H9 (cell line): Measurements from ENCODE around the gene TMEM176A. TPM values are rescaled to one million over a fixed set of nuclear protein-coding genes. Genes with fewer than 3 reads are reported as not detected.

Experiments used
- DNase-seq: peaks from one replicate; pipeline ENCODE4 v3.0.0-alpha.2; 2017
- H2AFZ ChIP-seq: one replicate; pipeline ENCODE4 v1.6.1; 2013; ENCODE audit warnings: mild to moderate bottlenecking, low read length, control low read depth, moderate library complexity
- H2AK5ac ChIP-seq: 2 replicates; pipeline ENCODE4 v1.6.1; 2013; ENCODE audit warnings: low read length, control low read depth, mixed read lengths; ENCODE audit not compliant: insufficient read length
- H2BK120ac ChIP-seq: one replicate; pipeline ENCODE4 v1.6.1; 2013; ENCODE audit warnings: low read depth, mild to moderate bottlenecking, low read length, control low read depth, inconsistent platforms; ENCODE audit not compliant: poor library complexity, severe bottlenecking
- H2BK12ac ChIP-seq: 2 replicates; pipeline ENCODE4 v1.6.1; 2013; ENCODE audit warnings: low read length, control low read depth, mixed read lengths, low read depth; ENCODE audit not compliant: insufficient read length
- H2BK15ac ChIP-seq: 2 replicates; pipeline ENCODE4 v1.6.1; 2013; ENCODE audit warnings: low read depth, low read length, control low read depth
- H2BK20ac ChIP-seq: one replicate; pipeline ENCODE4 v1.6.1; 2013; ENCODE audit warnings: low read depth, mild to moderate bottlenecking, low read length, control low read depth, inconsistent platforms; ENCODE audit not compliant: poor library complexity, severe bottlenecking
- H2BK5ac ChIP-seq: 2 replicates; pipeline ENCODE4 v1.6.1; 2013; ENCODE audit warnings: low read length, control low read depth, mixed read lengths; ENCODE audit not compliant: insufficient read length
- H3K14ac ChIP-seq: 2 replicates; pipeline ENCODE4 v1.6.1; 2013; ENCODE audit warnings: low read length, control low read depth; ENCODE audit not compliant: insufficient read depth
- H3K18ac ChIP-seq: 2 replicates; pipeline ENCODE4 v1.6.1; 2013; ENCODE audit warnings: low read depth, mild to moderate bottlenecking, mixed read lengths, low read length, control low read depth; ENCODE audit not compliant: insufficient read length
- H3K23ac ChIP-seq: 2 replicates; pipeline ENCODE4 v1.6.1; 2013; ENCODE audit warnings: low read length, control low read depth, mixed read lengths, low read depth; ENCODE audit not compliant: insufficient read length
- H3K23me2 ChIP-seq: 2 replicates; pipeline ENCODE4 v1.6.1; 2013; ENCODE audit warnings: low read depth, mild to moderate bottlenecking, mixed read lengths, low read length, control low read depth; ENCODE audit not compliant: insufficient read length, poor library complexity, severe bottlenecking
- H3K27ac ChIP-seq: 2 replicates; pipeline ENCODE4 v1.5.1; 2013; ENCODE audit warnings: low read length, control low read depth, mixed read lengths, low read depth; ENCODE audit not compliant: insufficient read length
- H3K27me3 ChIP-seq: 2 replicates; pipeline ENCODE4 v1.6.1; 2013; ENCODE audit warnings: low read length, control low read depth, inconsistent platforms; ENCODE audit not compliant: insufficient read depth
- H3K4ac ChIP-seq: 2 replicates; pipeline ENCODE4 v1.6.1; 2013; ENCODE audit warnings: low read depth, mild to moderate bottlenecking, control low read depth, inconsistent platforms, low read length, moderate library complexity
- H3K4me1 ChIP-seq: 2 replicates; pipeline ENCODE4 v1.6.1; 2013; ENCODE audit warnings: low read length, control low read depth, inconsistent platforms; ENCODE audit not compliant: insufficient read depth
- H3K4me2 ChIP-seq: 2 replicates; pipeline ENCODE4 v1.6.1; 2013; ENCODE audit warnings: low read length, control low read depth, mixed read lengths; ENCODE audit not compliant: insufficient read length, insufficient read depth
- H3K56ac ChIP-seq: 2 replicates; pipeline ENCODE4 v1.6.1; 2013; ENCODE audit warnings: low read depth, mild to moderate bottlenecking, mixed read lengths, low read length, control low read depth; ENCODE audit not compliant: insufficient read length
- H3K79me1 ChIP-seq: 2 replicates; pipeline ENCODE4 v1.6.1; 2013; ENCODE audit warnings: low read depth, mild to moderate bottlenecking, moderate library complexity, low read length, control low read depth, inconsistent platforms; ENCODE audit not compliant: insufficient read depth, poor library complexity, severe bottlenecking
- H3K79me2 ChIP-seq: 2 replicates; pipeline ENCODE4 v1.6.1; 2013; ENCODE audit warnings: low read length, control low read depth, inconsistent platforms; ENCODE audit not compliant: insufficient read depth
- H3K9ac ChIP-seq: 2 replicates; pipeline ENCODE4 v1.6.1; 2013; ENCODE audit warnings: low read length, control low read depth, mixed read lengths; ENCODE audit not compliant: insufficient read length; ENCODE audit errors: extremely low read depth
- H3K9me3 ChIP-seq: one replicate; pipeline ENCODE4 v1.6.1; 2013; ENCODE audit warnings: low read depth, low read length, inconsistent platforms; ENCODE audit not compliant: control insufficient read depth
- H3T11ph ChIP-seq: one replicate; pipeline ENCODE4 v1.6.1; 2013; ENCODE audit warnings: mild to moderate bottlenecking, low read length, control low read depth, inconsistent platforms
- H4K20me1 ChIP-seq: one replicate; pipeline ENCODE4 v1.6.1; 2013; ENCODE audit not compliant: control insufficient read depth, insufficient read length, insufficient read depth
- H4K5ac ChIP-seq: 2 replicates; pipeline ENCODE4 v1.6.1; 2013; ENCODE audit warnings: low read depth, mild to moderate bottlenecking, mixed read lengths, low read length, control low read depth; ENCODE audit not compliant: insufficient read length
- H4K8ac ChIP-seq: replicated peaks from 2 replicates; pipeline ENCODE4 v1.6.1; 2013; ENCODE audit warnings: low read length, control low read depth, mixed read lengths, low read depth; ENCODE audit not compliant: insufficient read length
- H4K91ac ChIP-seq: 2 replicates; pipeline ENCODE4 v1.6.1; 2013; ENCODE audit warnings: low read depth, mild to moderate bottlenecking, moderate library complexity, mixed read lengths, low read length, control low read depth; ENCODE audit not compliant: insufficient read length
- H3K27ac Mint-ChIP-seq, 3 experiments: 2 replicates in 2 of 3; 3 replicates in 1 of 3; pipeline ENCODE4 v1.8.0; 2020 to 2021; ENCODE audit warnings: mixed read lengths in 3 of 3, mild to moderate bottlenecking in 1 of 3, moderate library complexity in 1 of 3
- H3K27me3 Mint-ChIP-seq: 2 replicates; pipeline ENCODE4 v1.8.0; 2021; ENCODE audit warnings: low read depth, mild to moderate bottlenecking, moderate library complexity, mixed read lengths
- H3K36me3 Mint-ChIP-seq, 3 experiments: 2 replicates in 2 of 3; 3 replicates in 1 of 3; pipeline ENCODE4 v1.8.0; 2020 to 2021; ENCODE audit warnings: low read depth in 3 of 3, mixed read lengths in 3 of 3; ENCODE audit not compliant: insufficient read depth in 1 of 3
- H3K4me1 Mint-ChIP-seq, 2 experiments: 2 replicates each; pipeline ENCODE4 v1.8.0; 2020; ENCODE audit warnings: mixed read lengths in 2 of 2
- H3K4me3 Mint-ChIP-seq, 2 experiments: 2 replicates in 1 of 2; 3 replicates in 1 of 2; pipeline ENCODE4 v1.8.0; 2020 to 2021; ENCODE audit warnings: mild to moderate bottlenecking in 2 of 2, mixed read lengths in 2 of 2, moderate library complexity in 1 of 2
- H3K9me3 Mint-ChIP-seq, 2 experiments: 2 replicates in 1 of 2; 3 replicates in 1 of 2; pipeline ENCODE4 v1.8.0; 2020; ENCODE audit warnings: mild to moderate bottlenecking in 2 of 2, mixed read lengths in 2 of 2, moderate library complexity in 1 of 2
- CTCF ChIP-seq: fragments of 200-600 bp; sonication (generic); conservative IDR thresholded peaks from 3 replicates; pipeline ENCODE4 v1.8.0; 2021; ENCODE audit warnings: antibody characterized with exemption, mild to moderate bottlenecking
- WGBS: extraction: QIAGEN DNeasy Blood & Tissue Kit; methylation state at CpG from one replicate; pipeline ENCODE4 v1.1.7; 2013; ENCODE audit warnings: missing lambda C conversion rate, low lambda C conversion rate, mixed read lengths; ENCODE audit not compliant: insufficient read length; ENCODE audit errors: extremely low coverage; 5-methylcytosine and 5-hydroxymethylcytosine counted together
- total RNA-seq: library from RNA; stranded (reverse); gene quantifications from 2 replicates; pipeline ENCODE4 v1.2.1, GENCODE V29; 2021

The TMEM176A gene
- total RNA-seq, 1 experiment from 2014 or later: not detected

GRCh38 chr7:150814328-150815001 lies 13.9 kb downstream of the TMEM176A start:
- Histone ChIP-seq H3K56ac (no peak overlapping the region), H4K8ac (no peak overlapping the region), H3K14ac (no peak overlapping the region), H2AFZ (no peak overlapping the region), H3K18ac (no peak overlapping the region), H4K5ac (no peak overlapping the region), H2BK20ac (no peak overlapping the region), H2BK15ac (no peak overlapping the region), H3K79me1 (no peaks in the 10 kb centered on the region), H3K4me2 (no peak overlapping the region), H3K9me3 (no peaks in the 10 kb centered on the region), H2BK12ac (no peak overlapping the region), H3K4ac (no peak overlapping the region), H4K20me1 (no peaks in the 10 kb centered on the region), H3K4me1 (0 out of 2 replicates have a peak, but pooled peaks cover 3% of the 10 kb centered on the region), H3K9ac (no peak overlapping the region), H3K23me2 (no peaks in the 10 kb centered on the region), H2BK5ac (no peak overlapping the region), H2BK120ac (no peak overlapping the region), H3T11ph (no peak overlapping the region), H3K23ac (no peak overlapping the region), H4K91ac (no peak overlapping the region), H3K27me3 (no peaks in the 10 kb centered on the region), H2AK5ac (no peak overlapping the region), H3K27ac (no peak overlapping the region), H3K79me2 (no peaks in the 10 kb centered on the region)
- TF ChIP-seq CTCF: no peak
- no peak for DNase-seq
- Mint-ChIP-seq H3K27me3 (peaks cover 57% of the 10 kb centered on the region), H3K27ac (peak overlapping the region in 1 of 3 experiments; percentile 59; a peak in 2 of 7 replicates), H3K4me3 (peak overlapping the region in 1 of 2 experiments; percentile 48; a peak in 1 of 5 replicates), H3K9me3 (peaks cover 11 to 14% of the 10 kb centered on the region in 2 experiments; a peak in 4 of 5 replicates), H3K36me3 (peaks cover 0 to 14% (median 0%) of the 10 kb centered on the region in 3 experiments; a peak in 3 of 7 replicates), H3K4me1 (peaks cover 10 to 17% of the 10 kb centered on the region in 2 experiments)
- no CpG with 5 or more reads among the region's 7 CpGs for WGBS
